Measurements from ENCODE around the gene DEF6.

Gene DEF6

DNA sequence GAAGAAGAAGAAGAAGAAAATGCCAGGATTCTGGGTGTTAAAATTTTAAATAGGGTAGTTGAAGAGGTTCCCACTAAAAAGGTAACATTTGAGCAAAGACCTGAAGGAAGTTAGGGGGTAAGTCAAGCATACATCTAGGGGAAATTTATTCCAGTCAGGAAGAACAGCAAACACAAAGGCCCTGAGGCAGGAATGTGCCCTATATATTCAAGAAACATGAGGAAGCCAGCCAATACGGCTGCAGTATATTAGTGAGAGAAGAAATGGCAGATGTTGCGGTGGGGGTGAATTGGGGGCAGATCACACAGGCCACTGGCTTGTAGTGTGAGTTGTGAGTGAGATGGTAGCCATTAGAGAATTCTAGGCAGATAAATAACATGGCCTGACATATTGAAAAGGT, 32.1 kb upstream of the DEF6 start:
- TF ChIP-seq, protein P1, sequence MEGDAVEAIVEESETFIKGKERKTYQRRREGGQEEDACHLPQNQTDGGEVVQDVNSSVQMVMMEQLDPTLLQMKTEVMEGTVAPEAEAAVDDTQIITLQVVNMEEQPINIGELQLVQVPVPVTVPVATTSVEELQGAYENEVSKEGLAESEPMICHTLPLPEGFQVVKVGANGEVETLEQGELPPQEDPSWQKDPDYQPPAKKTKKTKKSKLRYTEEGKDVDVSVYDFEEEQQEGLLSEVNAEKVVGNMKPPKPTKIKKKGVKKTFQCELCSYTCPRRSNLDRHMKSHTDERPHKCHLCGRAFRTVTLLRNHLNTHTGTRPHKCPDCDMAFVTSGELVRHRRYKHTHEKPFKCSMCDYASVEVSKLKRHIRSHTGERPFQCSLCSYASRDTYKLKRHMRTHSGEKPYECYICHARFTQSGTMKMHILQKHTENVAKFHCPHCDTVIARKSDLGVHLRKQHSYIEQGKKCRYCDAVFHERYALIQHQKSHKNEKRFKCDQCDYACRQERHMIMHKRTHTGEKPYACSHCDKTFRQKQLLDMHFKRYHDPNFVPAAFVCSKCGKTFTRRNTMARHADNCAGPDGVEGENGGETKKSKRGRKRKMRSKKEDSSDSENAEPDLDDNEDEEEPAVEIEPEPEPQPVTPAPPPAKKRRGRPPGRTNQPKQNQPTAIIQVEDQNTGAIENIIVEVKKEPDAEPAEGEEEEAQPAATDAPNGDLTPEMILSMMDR (IDR thresholded peaks at IDR 0.05; ENCODE audit: extremely low read depth, missing control alignments), result no peak

DNA sequence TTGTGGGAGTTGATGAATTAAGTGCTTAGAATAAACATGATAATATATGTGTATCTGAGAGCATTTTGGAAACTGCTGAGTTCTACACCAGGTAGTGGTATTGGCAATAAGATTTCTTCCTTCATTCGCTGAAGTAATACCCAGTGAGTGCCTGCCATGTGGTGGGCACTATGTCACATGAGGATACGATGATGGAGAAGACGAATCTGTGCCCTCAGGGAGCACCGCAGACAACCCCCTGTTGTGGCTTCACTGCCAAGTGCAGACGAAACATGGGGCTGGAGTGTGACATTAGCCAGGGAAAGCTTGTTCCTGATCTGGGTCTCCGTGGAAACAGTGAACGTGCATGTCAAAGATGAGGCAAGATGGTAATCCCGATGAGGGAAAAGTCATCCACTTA, 30.2 kb upstream of the DEF6 start:
- no peak for DNase-seq (ENCODE audit: low spot score)
- TF ChIP-seq, protein P1 (IDR thresholded peaks at IDR 0.05; ENCODE audit: extremely low read depth, missing control alignments), result no peak

More for the DNA sequence above, 32.1 kb upstream of the DEF6 start:
- no peak for DNase-seq (ENCODE audit: low spot score)

DNA sequence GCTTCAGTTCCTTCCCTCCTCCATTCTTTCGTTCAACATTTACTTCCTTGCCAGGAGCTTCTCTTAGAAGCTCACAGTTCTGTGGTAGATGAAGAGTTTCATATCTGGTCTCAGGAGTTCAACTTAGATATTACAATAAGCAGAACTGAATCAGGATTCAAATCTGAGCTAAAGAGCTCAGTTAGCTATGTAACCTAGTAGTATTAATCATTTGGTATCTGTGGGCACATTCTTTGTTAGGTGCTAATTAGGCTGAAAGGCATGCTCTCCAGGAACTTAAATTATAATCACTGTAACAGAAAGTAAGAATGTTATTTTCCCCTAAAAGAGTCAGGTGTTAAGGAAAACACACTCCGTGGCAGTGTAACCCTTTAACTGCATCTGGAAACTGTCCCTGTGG, 29.7 kb upstream of the DEF6 start:
- DNase-seq (ENCODE audit: low spot score), result no peak
- TF ChIP-seq, protein P1 (IDR thresholded peaks at IDR 0.05; ENCODE audit: extremely low read depth, missing control alignments), result no peak

DNA sequence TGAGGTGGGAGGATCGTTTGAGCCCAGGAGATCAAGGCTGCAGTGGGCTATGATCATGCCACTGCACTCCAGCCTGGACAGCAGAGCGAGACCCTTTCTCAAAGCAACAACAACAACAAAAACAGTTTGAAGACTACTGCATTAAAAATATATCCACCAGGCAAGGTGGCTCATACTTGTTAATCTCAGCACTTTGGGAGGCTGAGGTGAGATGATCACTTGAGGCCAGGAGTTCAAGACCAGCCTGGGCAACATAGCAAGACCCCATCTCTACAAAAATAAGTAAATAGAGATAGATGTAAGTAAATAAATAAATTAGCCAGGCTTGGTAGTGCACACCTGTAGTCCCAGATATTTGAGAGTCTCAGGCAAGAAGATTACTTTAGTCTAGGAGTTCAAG, 25.6 kb upstream of the DEF6 start:
- TF ChIP-seq, protein P1 (IDR thresholded peaks at IDR 0.05; ENCODE audit: extremely low read depth, missing control alignments), result no peak
- DNase-seq (ENCODE audit: low spot score), result no peak

DNA sequence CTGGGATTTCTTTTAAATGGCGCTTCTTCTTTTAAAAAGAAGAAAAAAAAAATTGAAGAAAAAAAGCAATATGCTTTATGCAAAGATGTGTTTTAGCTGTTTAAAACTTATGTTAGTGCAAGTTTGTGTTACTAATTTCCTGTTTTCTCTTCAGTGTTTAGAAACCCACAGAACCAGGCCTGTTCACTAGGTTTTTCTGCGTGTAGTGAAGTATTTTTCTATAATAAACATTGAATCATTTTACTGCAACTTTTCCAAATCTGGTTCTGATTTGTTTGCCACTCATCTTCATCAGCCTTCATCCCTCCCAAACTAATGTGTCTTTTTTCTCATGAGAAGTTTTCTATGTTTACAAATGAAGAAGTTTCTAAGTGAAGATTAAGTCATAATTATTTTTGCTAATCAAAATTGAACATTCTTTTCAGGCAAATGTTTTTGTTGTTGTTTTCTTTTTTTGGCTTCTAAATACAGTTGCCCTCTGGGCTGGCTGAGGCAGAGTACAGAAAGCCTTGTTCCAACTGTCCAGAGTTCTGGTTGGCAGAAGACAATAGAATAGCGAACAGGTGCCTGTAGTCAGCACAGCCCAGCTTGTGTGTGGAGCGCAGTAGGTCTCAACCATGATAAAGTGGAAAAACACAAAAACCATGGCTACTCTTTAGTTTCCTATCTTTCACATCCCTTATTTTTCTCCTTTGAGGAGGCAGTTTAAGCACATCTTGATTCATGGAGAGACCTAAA, 23.6 kb upstream of the DEF6 start:
- DNase-seq (ENCODE audit: low spot score), result no peak
- TF ChIP-seq, protein P1 (IDR thresholded peaks at IDR 0.05; ENCODE audit: extremely low read depth, missing control alignments), result no peak

DNA sequence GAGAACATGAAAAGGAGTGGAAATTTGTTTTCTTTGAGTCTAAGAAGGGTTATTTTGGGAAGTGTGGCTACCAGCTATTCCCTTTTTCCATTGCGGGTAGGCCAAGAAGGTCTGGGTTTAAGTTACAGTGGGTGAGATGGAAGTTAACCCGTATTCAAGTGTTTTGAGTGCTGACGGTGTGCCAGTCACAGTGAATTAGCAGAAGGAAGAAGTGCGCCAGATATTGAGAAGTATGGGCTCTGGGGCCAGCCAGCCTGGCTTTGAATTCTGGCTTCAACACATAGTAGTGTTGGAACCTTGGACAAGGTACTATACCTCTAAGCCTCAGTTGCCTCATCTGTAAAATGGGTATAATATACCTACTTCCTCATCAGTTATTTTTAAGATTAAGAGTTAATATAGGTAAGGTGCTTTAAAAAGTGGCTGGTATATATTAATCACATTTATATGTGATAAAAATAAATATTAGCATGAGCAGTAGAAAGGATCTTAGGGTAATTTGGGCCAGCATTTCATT, 21.8 kb upstream of the DEF6 start:
- DNase-seq (ENCODE audit: low spot score), result no peak
- TF ChIP-seq, protein P1 (IDR thresholded peaks at IDR 0.05; ENCODE audit: extremely low read depth, missing control alignments), result no peak

DNA sequence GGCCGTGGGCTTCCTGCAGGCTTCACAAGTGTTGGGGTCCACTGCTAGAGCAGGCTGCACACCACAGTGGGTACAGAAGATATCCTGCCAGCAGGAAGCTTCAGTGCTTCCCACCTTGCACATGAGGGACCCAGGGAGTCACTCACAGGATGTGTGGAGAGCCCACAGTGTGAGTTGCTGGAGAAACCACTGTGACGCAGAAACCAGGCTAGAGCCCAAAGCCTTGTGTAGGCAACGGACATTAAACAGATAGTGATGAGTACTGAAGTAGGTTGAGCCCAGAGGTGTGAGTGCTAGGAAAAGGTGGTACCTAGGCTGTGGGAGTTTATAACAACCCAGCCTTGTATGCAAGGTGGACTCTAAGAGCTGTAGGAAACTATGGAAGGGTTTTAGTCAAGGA, 18.9 kb upstream of the DEF6 start:
- TF ChIP-seq, protein P1 (IDR thresholded peaks at IDR 0.05; ENCODE audit: extremely low read depth, missing control alignments), result no peak
- DNase-seq (ENCODE audit: low spot score), result no peak

Measured in GM20000 (cell line).